WTC11 (cell line): ENCODE results near the gene CTNND2. TPM values are rescaled to one million over a fixed set of nuclear protein-coding genes. Genes with fewer than 3 reads are reported as not detected.
"Not testable (repeated sequence)": the region's sequence is repeated elsewhere in the genome, so short reads cannot be mapped to it uniquely, and the experiment has no call there.

Source experiments
- ATAC-seq: fragments of 200-7000 bp; cut with Tn5 transposase; 2 replicates; pipeline ENCODE4 v1.10.0; 2021; ENCODE audit warnings: mild to moderate bottlenecking, moderate library complexity
- CTCF ChIA-PET: fragments of 300-600 bp; sonication (Branson Sonifier 250); formaldehyde crosslinking; loops from one replicate; lab custom pipeline; 2021; ENCODE audit warnings: antibody characterized with exemption; lab: Charles Lee
- POLR2A ChIA-PET: fragments of 350-600 bp; sonication (Branson Sonifier 250); formaldehyde crosslinking; loops from one replicate; lab custom pipeline; 2021; ENCODE audit warnings: antibody characterized with exemption; lab: Charles Lee
- DNase-seq: peaks from one replicate; pipeline ENCODE4 v3.0.0; 2021; ENCODE audit warnings: low spot score
- H3K27ac Mint-ChIP-seq: 2 replicates; pipeline ENCODE4 v1.8.0; 2021; ENCODE audit warnings: mixed read lengths
- H3K27me3 Mint-ChIP-seq: 2 replicates; pipeline ENCODE4 v1.8.0; 2021; ENCODE audit warnings: low read depth, mild to moderate bottlenecking, moderate library complexity, mixed read lengths
- H3K36me3 Mint-ChIP-seq: 2 replicates; pipeline ENCODE4 v1.8.0; 2021; ENCODE audit warnings: mixed read lengths
- H3K4me1 Mint-ChIP-seq: 2 replicates; pipeline ENCODE4 v1.8.0; 2022; ENCODE audit warnings: mixed read lengths
- H3K4me3 Mint-ChIP-seq: 2 replicates; pipeline ENCODE4 v1.8.0; 2021; ENCODE audit warnings: mild to moderate bottlenecking, moderate library complexity, mixed read lengths
- H3K9me3 Mint-ChIP-seq: 2 replicates; pipeline ENCODE4 v1.8.0; 2021; ENCODE audit warnings: mixed read lengths
- FOXJ3 ChIP-seq: sonication (generic); formaldehyde crosslinking; IDR thresholded peaks from 2 replicates; pipeline ENCODE4 v1.9.0; 2021; ENCODE audit warnings: missing genetic modification reagents, mild to moderate bottlenecking, borderline replicate concordance
- FOXP1 ChIP-seq: sonication (generic); formaldehyde crosslinking; IDR thresholded peaks from 2 replicates; pipeline ENCODE4 v1.8.0; 2022; ENCODE audit warnings: missing genetic modification reagents, mild to moderate bottlenecking, moderate library complexity, borderline replicate concordance
- GRHL2 ChIP-seq: fragments of 250-450 bp; sonication (Bioruptor Pico); IDR thresholded peaks from 2 replicates; pipeline ENCODE4 v1.8.0; 2022; ENCODE audit warnings: mild to moderate bottlenecking, moderate library complexity; ENCODE audit not compliant: insufficient replicate concordance, severe bottlenecking
- JUN ChIP-seq: sonication (generic); formaldehyde crosslinking; IDR thresholded peaks from 2 replicates; pipeline ENCODE4 v1.8.0; 2023; ENCODE audit warnings: mild to moderate bottlenecking, missing genetic modification reagents
- KAT7 ChIP-seq: sonication (generic); formaldehyde crosslinking; IDR thresholded peaks from 2 replicates; pipeline ENCODE4 v1.8.1; 2023; ENCODE audit warnings: missing genetic modification reagents, mild to moderate bottlenecking, borderline replicate concordance
- MXD4 ChIP-seq: fragments of 250-450 bp; sonication (Bioruptor Pico); IDR thresholded peaks from 2 replicates; pipeline ENCODE4 v1.8.0; 2021; ENCODE audit warnings: mild to moderate bottlenecking, moderate library complexity, borderline replicate concordance
- OVOL2 ChIP-seq: fragments of 250-450 bp; sonication (Bioruptor Pico); IDR thresholded peaks from 2 replicates; pipeline ENCODE4 v1.9.0; 2021; ENCODE audit warnings: mild to moderate bottlenecking, borderline replicate concordance
- TEAD4 ChIP-seq: sonication (generic); formaldehyde crosslinking; IDR thresholded peaks from 2 replicates; pipeline ENCODE4 v1.8.0; 2022; ENCODE audit warnings: mild to moderate bottlenecking, missing genetic modification reagents
- ZNF138 ChIP-seq: sonication (generic); formaldehyde crosslinking; conservative IDR thresholded peaks from 2 replicates; pipeline ENCODE4 v1.8.1; 2022; ENCODE audit warnings: mild to moderate bottlenecking, moderate library complexity, missing genetic modification reagents
- total RNA-seq: library from RNA; stranded (reverse); gene quantifications from 3 replicates; pipeline ENCODE4 v1.2.3, GENCODE V29; 2021
- TF ChIP-seq, protein P1 (sequence below): sonication (generic); formaldehyde crosslinking; IDR thresholded peaks from 2 replicates; pipeline ENCODE4 v1.8.0; 2022; ENCODE audit warnings: mild to moderate bottlenecking, missing genetic modification reagents
- TF ChIP-seq, protein P2 (sequence below): fragments of 250-450 bp; sonication (Bioruptor Pico); IDR thresholded peaks from 2 replicates; pipeline ENCODE4 v1.9.0; 2021; ENCODE audit warnings: mild to moderate bottlenecking
- TF ChIP-seq, protein P3 (sequence below): sonication (generic); formaldehyde crosslinking; IDR thresholded peaks from 2 replicates; pipeline ENCODE4 v1.8.1; 2022; ENCODE audit warnings: low read depth, missing genetic modification reagents, borderline replicate concordance
- TF ChIP-seq, protein P4 (sequence below): sonication (generic); formaldehyde crosslinking; IDR thresholded peaks from 2 replicates; pipeline ENCODE4 v1.8.0; 2022; ENCODE audit warnings: mild to moderate bottlenecking, missing genetic modification reagents
- TF ChIP-seq, protein P5 (sequence below): sonication (generic); formaldehyde crosslinking; IDR thresholded peaks from 2 replicates; pipeline ENCODE4 v1.8.0; 2023; ENCODE audit warnings: missing genetic modification reagents
- TF ChIP-seq, protein P6 (sequence below): sonication (generic); formaldehyde crosslinking; IDR thresholded peaks from 2 replicates; pipeline ENCODE4 v1.8.1; 2022; ENCODE audit warnings: mild to moderate bottlenecking, missing genetic modification reagents, moderate library complexity, borderline replicate concordance
- TF ChIP-seq, protein P7 (sequence below): sonication (generic); formaldehyde crosslinking; IDR thresholded peaks from 2 replicates; pipeline ENCODE4 v1.8.1; 2023; ENCODE audit warnings: mild to moderate bottlenecking, missing genetic modification reagents, borderline replicate concordance
- TF ChIP-seq, protein P8 (sequence below): sonication (generic); formaldehyde crosslinking; IDR thresholded peaks from 2 replicates; pipeline ENCODE4 v1.8.1; 2022; ENCODE audit warnings: mild to moderate bottlenecking, moderate library complexity, missing genetic modification reagents

Gene CTNND2
- total RNA-seq, 1 experiment from 2014 or later: 11.9 TPM

DNA sequence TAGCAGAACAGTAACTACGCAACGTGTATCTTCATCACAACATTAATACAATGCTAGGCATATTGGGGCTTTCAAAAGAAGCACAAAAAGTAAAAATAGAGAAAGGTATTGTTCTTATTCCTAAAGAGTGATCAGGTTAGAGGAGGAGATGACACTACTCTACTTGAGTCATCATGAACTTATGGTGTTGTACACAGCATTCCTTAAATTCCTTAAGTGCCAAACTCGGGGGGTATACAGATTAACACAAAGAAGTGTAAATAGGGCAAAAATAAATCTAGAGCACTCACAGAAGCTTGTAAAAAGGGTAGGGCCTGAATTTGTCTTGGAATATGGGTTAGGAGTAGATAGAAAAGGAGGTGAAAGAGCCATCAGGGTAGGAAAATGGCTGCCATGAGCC, 835.2 kb downstream of the CTNND2 start:
- TF ChIP-seq MXD4 (CRISPR knock-in tag) (no peak), FOXJ3 (CRISPR knock-in tag) (no peak), FOXP1 (CRISPR knock-in tag) (no peak), JUN (CRISPR knock-in tag) (no peak), KAT7 (no peak), ZNF138 (CRISPR knock-in tag) (no peak), OVOL2 (no peak), GRHL2 (no peak), TEAD4 (CRISPR knock-in tag) (no peak)
- TF ChIP-seq, protein P1, sequence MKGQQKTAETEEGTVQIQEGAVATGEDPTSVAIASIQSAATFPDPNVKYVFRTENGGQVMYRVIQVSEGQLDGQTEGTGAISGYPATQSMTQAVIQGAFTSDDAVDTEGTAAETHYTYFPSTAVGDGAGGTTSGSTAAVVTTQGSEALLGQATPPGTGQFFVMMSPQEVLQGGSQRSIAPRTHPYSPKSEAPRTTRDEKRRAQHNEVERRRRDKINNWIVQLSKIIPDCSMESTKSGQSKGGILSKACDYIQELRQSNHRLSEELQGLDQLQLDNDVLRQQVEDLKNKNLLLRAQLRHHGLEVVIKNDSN (CRISPR knock-in tag): no peak
- TF ChIP-seq, protein P2, sequence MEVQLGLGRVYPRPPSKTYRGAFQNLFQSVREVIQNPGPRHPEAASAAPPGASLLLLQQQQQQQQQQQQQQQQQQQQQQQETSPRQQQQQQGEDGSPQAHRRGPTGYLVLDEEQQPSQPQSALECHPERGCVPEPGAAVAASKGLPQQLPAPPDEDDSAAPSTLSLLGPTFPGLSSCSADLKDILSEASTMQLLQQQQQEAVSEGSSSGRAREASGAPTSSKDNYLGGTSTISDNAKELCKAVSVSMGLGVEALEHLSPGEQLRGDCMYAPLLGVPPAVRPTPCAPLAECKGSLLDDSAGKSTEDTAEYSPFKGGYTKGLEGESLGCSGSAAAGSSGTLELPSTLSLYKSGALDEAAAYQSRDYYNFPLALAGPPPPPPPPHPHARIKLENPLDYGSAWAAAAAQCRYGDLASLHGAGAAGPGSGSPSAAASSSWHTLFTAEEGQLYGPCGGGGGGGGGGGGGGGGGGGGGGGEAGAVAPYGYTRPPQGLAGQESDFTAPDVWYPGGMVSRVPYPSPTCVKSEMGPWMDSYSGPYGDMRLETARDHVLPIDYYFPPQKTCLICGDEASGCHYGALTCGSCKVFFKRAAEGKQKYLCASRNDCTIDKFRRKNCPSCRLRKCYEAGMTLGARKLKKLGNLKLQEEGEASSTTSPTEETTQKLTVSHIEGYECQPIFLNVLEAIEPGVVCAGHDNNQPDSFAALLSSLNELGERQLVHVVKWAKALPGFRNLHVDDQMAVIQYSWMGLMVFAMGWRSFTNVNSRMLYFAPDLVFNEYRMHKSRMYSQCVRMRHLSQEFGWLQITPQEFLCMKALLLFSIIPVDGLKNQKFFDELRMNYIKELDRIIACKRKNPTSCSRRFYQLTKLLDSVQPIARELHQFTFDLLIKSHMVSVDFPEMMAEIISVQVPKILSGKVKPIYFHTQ (CRISPR knock-in tag): no peak
- TF ChIP-seq, protein P3, sequence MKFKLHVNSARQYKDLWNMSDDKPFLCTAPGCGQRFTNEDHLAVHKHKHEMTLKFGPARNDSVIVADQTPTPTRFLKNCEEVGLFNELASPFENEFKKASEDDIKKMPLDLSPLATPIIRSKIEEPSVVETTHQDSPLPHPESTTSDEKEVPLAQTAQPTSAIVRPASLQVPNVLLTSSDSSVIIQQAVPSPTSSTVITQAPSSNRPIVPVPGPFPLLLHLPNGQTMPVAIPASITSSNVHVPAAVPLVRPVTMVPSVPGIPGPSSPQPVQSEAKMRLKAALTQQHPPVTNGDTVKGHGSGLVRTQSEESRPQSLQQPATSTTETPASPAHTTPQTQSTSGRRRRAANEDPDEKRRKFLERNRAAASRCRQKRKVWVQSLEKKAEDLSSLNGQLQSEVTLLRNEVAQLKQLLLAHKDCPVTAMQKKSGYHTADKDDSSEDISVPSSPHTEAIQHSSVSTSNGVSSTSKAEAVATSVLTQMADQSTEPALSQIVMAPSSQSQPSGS (CRISPR knock-in tag): no peak
- TF ChIP-seq, protein P4, sequence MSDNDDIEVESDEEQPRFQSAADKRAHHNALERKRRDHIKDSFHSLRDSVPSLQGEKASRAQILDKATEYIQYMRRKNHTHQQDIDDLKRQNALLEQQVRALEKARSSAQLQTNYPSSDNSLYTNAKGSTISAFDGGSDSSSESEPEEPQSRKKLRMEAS (CRISPR knock-in tag): no peak
- TF ChIP-seq, protein P5, sequence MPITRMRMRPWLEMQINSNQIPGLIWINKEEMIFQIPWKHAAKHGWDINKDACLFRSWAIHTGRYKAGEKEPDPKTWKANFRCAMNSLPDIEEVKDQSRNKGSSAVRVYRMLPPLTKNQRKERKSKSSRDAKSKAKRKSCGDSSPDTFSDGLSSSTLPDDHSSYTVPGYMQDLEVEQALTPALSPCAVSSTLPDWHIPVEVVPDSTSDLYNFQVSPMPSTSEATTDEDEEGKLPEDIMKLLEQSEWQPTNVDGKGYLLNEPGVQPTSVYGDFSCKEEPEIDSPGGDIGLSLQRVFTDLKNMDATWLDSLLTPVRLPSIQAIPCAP (CRISPR knock-in tag): no peak
- TF ChIP-seq, protein P6, sequence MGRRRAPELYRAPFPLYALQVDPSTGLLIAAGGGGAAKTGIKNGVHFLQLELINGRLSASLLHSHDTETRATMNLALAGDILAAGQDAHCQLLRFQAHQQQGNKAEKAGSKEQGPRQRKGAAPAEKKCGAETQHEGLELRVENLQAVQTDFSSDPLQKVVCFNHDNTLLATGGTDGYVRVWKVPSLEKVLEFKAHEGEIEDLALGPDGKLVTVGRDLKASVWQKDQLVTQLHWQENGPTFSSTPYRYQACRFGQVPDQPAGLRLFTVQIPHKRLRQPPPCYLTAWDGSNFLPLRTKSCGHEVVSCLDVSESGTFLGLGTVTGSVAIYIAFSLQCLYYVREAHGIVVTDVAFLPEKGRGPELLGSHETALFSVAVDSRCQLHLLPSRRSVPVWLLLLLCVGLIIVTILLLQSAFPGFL (CRISPR knock-in tag): no peak
- TF ChIP-seq, protein P7, sequence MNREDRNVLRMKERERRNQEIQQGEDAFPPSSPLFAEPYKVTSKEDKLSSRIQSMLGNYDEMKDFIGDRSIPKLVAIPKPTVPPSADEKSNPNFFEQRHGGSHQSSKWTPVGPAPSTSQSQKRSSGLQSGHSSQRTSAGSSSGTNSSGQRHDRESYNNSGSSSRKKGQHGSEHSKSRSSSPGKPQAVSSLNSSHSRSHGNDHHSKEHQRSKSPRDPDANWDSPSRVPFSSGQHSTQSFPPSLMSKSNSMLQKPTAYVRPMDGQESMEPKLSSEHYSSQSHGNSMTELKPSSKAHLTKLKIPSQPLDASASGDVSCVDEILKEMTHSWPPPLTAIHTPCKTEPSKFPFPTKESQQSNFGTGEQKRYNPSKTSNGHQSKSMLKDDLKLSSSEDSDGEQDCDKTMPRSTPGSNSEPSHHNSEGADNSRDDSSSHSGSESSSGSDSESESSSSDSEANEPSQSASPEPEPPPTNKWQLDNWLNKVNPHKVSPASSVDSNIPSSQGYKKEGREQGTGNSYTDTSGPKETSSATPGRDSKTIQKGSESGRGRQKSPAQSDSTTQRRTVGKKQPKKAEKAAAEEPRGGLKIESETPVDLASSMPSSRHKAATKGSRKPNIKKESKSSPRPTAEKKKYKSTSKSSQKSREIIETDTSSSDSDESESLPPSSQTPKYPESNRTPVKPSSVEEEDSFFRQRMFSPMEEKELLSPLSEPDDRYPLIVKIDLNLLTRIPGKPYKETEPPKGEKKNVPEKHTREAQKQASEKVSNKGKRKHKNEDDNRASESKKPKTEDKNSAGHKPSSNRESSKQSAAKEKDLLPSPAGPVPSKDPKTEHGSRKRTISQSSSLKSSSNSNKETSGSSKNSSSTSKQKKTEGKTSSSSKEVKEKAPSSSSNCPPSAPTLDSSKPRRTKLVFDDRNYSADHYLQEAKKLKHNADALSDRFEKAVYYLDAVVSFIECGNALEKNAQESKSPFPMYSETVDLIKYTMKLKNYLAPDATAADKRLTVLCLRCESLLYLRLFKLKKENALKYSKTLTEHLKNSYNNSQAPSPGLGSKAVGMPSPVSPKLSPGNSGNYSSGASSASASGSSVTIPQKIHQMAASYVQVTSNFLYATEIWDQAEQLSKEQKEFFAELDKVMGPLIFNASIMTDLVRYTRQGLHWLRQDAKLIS: no peak
- TF ChIP-seq, protein P8, sequence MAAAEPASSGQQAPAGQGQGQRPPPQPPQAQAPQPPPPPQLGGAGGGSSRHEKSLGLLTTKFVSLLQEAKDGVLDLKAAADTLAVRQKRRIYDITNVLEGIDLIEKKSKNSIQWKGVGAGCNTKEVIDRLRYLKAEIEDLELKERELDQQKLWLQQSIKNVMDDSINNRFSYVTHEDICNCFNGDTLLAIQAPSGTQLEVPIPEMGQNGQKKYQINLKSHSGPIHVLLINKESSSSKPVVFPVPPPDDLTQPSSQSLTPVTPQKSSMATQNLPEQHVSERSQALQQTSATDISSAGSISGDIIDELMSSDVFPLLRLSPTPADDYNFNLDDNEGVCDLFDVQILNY (CRISPR knock-in tag): no peak
- H3K9me3 Mint-ChIP-seq: peaks cover 10% of the 10 kb centered on the region
- H3K27me3 Mint-ChIP-seq: no peaks in the 10 kb centered on the region; the same call in 1 of the 2 replicates
- ChIA-PET POLR2A (interaction anchor here (0.6 kb wide), 1 partner anchor 26 kb away, joined by 5 read pairs; no protein-coding TSS in a partner anchor), CTCF (no interaction called here)
- DNase-seq (no peak), ATAC-seq (peak; percentile 55)
- no peak overlapping the region for H3K4me3 Mint-ChIP-seq
- H3K4me1 Mint-ChIP-seq: peaks cover 32% of the 10 kb centered on the region
- H3K27ac Mint-ChIP-seq: no peak overlapping the region
- H3K36me3 Mint-ChIP-seq: peaks cover 5% of the 10 kb centered on the region; the same call in 1 of the 2 replicates

DNA sequence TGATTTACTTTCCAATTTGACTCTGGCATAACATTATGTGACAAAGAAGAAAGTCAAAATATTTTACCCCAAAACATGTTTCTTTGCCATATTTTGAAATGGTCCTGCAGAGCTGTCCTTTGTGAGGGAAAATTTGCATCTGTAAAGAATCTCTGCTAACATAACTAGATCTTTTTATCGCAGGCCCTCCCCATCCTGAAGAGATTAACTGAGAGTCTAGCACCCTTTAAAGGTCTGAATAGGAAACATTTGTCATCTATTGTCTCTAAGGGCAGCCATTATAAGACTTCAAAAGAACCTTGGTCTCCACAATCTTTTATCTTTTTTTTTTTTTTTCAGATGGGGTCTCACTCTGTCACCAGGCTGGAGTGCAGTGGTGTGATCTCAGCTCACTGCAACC, 838.5 kb downstream of the CTNND2 start:
- POLR2A ChIA-PET: interaction anchor here (0.7 kb wide), 1 partner anchor 31 kb away, joined by 3 read pairs; no protein-coding TSS in a partner anchor
- H3K36me3 Mint-ChIP-seq: not testable (repeated sequence)

More for the DNA sequence above, 838.5 kb downstream of the CTNND2 start:
- ATAC-seq, H3K4me3 Mint-ChIP-seq, DNase-seq, H3K27me3 Mint-ChIP-seq, H3K27ac Mint-ChIP-seq: not testable (repeated sequence)
- CTCF ChIA-PET: interaction anchor here (0.7 to 0.9 kb wide), 2 partner anchors 9 to 371 kb away, joined by 3 read pairs; no protein-coding TSS in a partner anchor
- H3K4me1 Mint-ChIP-seq: peaks cover 34% of the 10 kb centered on the region
- peaks cover 10% of the 10 kb centered on the region for H3K9me3 Mint-ChIP-seq
